ENCODE measurements around the gene LRRC71. TPM values are rescaled to one million over a fixed set of nuclear protein-coding genes. Genes with fewer than 3 reads are reported as not detected.

LRRC71 gene
- 0.11 to 0.22 TPM (median 0.19 TPM) in 3 of 5 replicates, not detected in the others for total RNA-seq (2022; extraction: Qiagen RNA extraction; ENCODE audit: low read depth)

GRCh38 chr1:156920233-156921052 lies at the start of gene LRRC71:
Gene LRRC71 (plus strand): TSS chr1:156920632. CDS start chr1:156920804, 172 bp downstream.

GRCh38 chr1:156893048-156893953 lies 27.1 kb upstream of the LRRC71 start, which contains the start of gene PEAR1:
Gene PEAR1 (plus strand): TSS chr1:156893718. CDS start chr1:156903927, 10,209 bp downstream.

Other genes with a start within 250 kb of the LRRC71 start
- 1.1 to 1.4 TPM (median 1.2 TPM) in 5 replicates for gene NES, start 243.2 kb upstream of the LRRC71 start, total RNA-seq (2022; extraction: Qiagen RNA extraction; ENCODE audit: low read depth)
- 7.8 to 14.9 TPM (median 8.6 TPM) in 5 replicates for gene CRABP2, start 215.0 kb upstream of the LRRC71 start, total RNA-seq (2022; extraction: Qiagen RNA extraction; ENCODE audit: low read depth)
- gene METTL25B, start 192.2 kb upstream of the LRRC71 start, total RNA-seq (2022; extraction: Qiagen RNA extraction; ENCODE audit: low read depth), result 22.0 to 25.7 TPM (median 23.5 TPM) in 5 replicates
- gene ISG20L2, start 191.9 kb upstream of the LRRC71 start, total RNA-seq (2022; extraction: Qiagen RNA extraction; ENCODE audit: low read depth), result 35.0 to 47.3 TPM (median 43.7 TPM) in 5 replicates
- gene MRPL24, start 179.5 kb upstream of the LRRC71 start, total RNA-seq (2022; extraction: Qiagen RNA extraction; ENCODE audit: low read depth), result 175 to 202 TPM (median 193 TPM) in 5 replicates
- 408 to 438 TPM (median 425 TPM) in 5 replicates for gene HDGF, start 169.0 kb upstream of the LRRC71 start, total RNA-seq (2022; extraction: Qiagen RNA extraction; ENCODE audit: low read depth)
- 66.3 to 83.8 TPM (median 72.0 TPM) in 5 replicates for gene PRCC, start 153.1 kb upstream of the LRRC71 start, total RNA-seq (2022; extraction: Qiagen RNA extraction; ENCODE audit: low read depth)
- gene SH2D2A, start 103.8 kb upstream of the LRRC71 start, total RNA-seq (2022; extraction: Qiagen RNA extraction; ENCODE audit: low read depth), result 2.6 to 3.9 TPM (median 3.2 TPM) in 5 replicates
- gene INSRR, start 61.5 kb upstream of the LRRC71 start, total RNA-seq (2022; extraction: Qiagen RNA extraction; ENCODE audit: low read depth), result not detected in 5 replicates
- gene NTRK1, start 59.8 kb upstream of the LRRC71 start, total RNA-seq (2022; extraction: Qiagen RNA extraction; ENCODE audit: low read depth), result 0.03 to 0.18 TPM (median 0.16 TPM) in 4 of 5 replicates, not detected in the other
- 5.7 to 7.5 TPM (median 6.1 TPM) in 5 replicates for gene PEAR1, start 26.9 kb upstream of the LRRC71 start, total RNA-seq (2022; extraction: Qiagen RNA extraction; ENCODE audit: low read depth)
- 15.6 to 19.9 TPM (median 17.9 TPM) in 5 replicates for gene ARHGEF11, start 125.1 kb downstream of the LRRC71 start, total RNA-seq (2022; extraction: Qiagen RNA extraction; ENCODE audit: low read depth)
- gene ETV3L, start 179.2 kb downstream of the LRRC71 start, total RNA-seq (2022; extraction: Qiagen RNA extraction; ENCODE audit: low read depth), result not detected in 5 replicates
- gene ETV3, start 217.8 kb downstream of the LRRC71 start, total RNA-seq (2022; extraction: Qiagen RNA extraction; ENCODE audit: low read depth), result 8.6 to 12.7 TPM (median 10.5 TPM) in 5 replicates

Data from A549 treated with GW870086 at 1 μM for 4 hours (cell line).